ENCODE results near the gene FER.
A peak's percentile ranks its signal among the peaks of the same experiment; 100 is the strongest.
"Not testable (repeated sequence)": the region's sequence is repeated elsewhere in the genome, so short reads cannot be mapped to it uniquely, and the experiment has no call there.

FER gene

GRCh38 chr5:108748401-108749127 lies 867 bp downstream of the FER start:
- peak; percentile 84 for DNase-seq

- no peak for DNase-seq
Observed at GRCh38 chr5:108749128-108749861, 1.6 kb downstream of the FER start.

GRCh38 chr5:108753331-108753730 lies 5.6 kb downstream of the FER start:
- no peak for DNase-seq

GRCh38 chr5:108753877-108754276 lies 6.2 kb downstream of the FER start:
- DNase-seq: no peak

GRCh38 chr5:108760512-108760911 lies 12.8 kb downstream of the FER start:
- no peak for DNase-seq

- no peak for DNase-seq
Observed at GRCh38 chr5:108762660-108763059, 15.0 kb downstream of the FER start.

- DNase-seq: no peak
Observed at GRCh38 chr5:108763222-108763916, 15.7 kb downstream of the FER start.

GRCh38 chr5:108765647-108766046 lies 17.9 kb downstream of the FER start:
- no peak for DNase-seq

- not testable (repeated sequence) for DNase-seq
Observed at GRCh38 chr5:108766916-108767315, 19.2 kb downstream of the FER start.

- DNase-seq: no peak
Observed at GRCh38 chr5:108769352-108769751, 21.7 kb downstream of the FER start.

GRCh38 chr5:108772626-108773025 lies 24.9 kb downstream of the FER start:
- no peak for DNase-seq

GRCh38 chr5:108773330-108773729 lies 25.6 kb downstream of the FER start:
- no peak for DNase-seq

GRCh38 chr5:108774079-108774478 lies 26.4 kb downstream of the FER start:
- DNase-seq: not testable (repeated sequence)

- not testable (repeated sequence) for DNase-seq
Observed at GRCh38 chr5:108777582-108777981, 29.9 kb downstream of the FER start.

GRCh38 chr5:108784577-108784976 lies 36.9 kb downstream of the FER start:
- not testable (repeated sequence) for DNase-seq

GRCh38 chr5:108786806-108787483 lies 39.2 kb downstream of the FER start:
- DNase-seq: no peak

GRCh38 chr5:108788142-108788541 lies 40.4 kb downstream of the FER start:
- DNase-seq: no peak

GRCh38 chr5:108793207-108793606 lies 45.5 kb downstream of the FER start:
- DNase-seq: no peak

- not testable (repeated sequence) for DNase-seq
Observed at GRCh38 chr5:108794349-108794748, 46.7 kb downstream of the FER start.

- no peak for DNase-seq
Observed at GRCh38 chr5:108797396-108797795, 49.7 kb downstream of the FER start.

GRCh38 chr5:108797986-108798385 lies 50.3 kb downstream of the FER start:
- no peak for DNase-seq

- DNase-seq: no peak
Observed at GRCh38 chr5:108798513-108799265, 51.0 kb downstream of the FER start.
